ENCODE measurements around the gene ST14.

- TF ChIP-seq CTCF (conservative IDR thresholded peaks at IDR 0.05; ENCODE audit: low read depth, low read length) (no peak), EZH2 (IDR thresholded peaks at IDR 0.05; ENCODE audit: borderline replicate concordance, low read depth, low read length, poor library complexity, severe bottlenecking) (no peak)
Measured at GRCh38 chr11:130181295-130182272, 22.0 kb downstream of the ST14 start.
